Body of pancreas (tissue), 4 donors: ENCODE results near the gene BPTF. TPM values are rescaled to one million over a fixed set of nuclear protein-coding genes. Genes with fewer than 3 reads are reported as not detected.
"Not testable (repeated sequence)": the region's sequence is repeated elsewhere in the genome, so short reads cannot be mapped to it uniquely, and the experiment has no call there.

Experiments used
- ATAC-seq: fragments of 150-250 bp; one replicate; pipeline ENCODE4 v1.9.1; 2016
- DNase-seq, 4 donors: peaks; one replicate each; pipeline ENCODE4 v3.0.0-alpha.2; 2019
- H3K27ac ChIP-seq, 4 donors: fragments of 200-600 bp; sonication (generic); 1 replicate in 3 of 4; 2 replicates in 1 of 4; pipeline versions ENCODE4 v1.5.1 to v1.6.1; 2016 to 2019; ENCODE audit warnings: mild to moderate bottlenecking in 1 of 4, mixed read lengths in 1 of 4, moderate library complexity in 1 of 4
- H3K27me3 ChIP-seq, 2 donors: fragments of 200-600 bp; sonication (generic); one replicate each; pipeline ENCODE4 v1.6.0; 2016; ENCODE audit warnings: mild to moderate bottlenecking in 1 of 2
- H3K36me3 ChIP-seq, 2 donors: fragments of 200-600 bp; sonication (generic); replicated peaks in 1 of 2; 2 replicates each; pipeline ENCODE4 v1.5.1; 2016; ENCODE audit warnings: low read depth in 2 of 2; ENCODE audit not compliant: insufficient read depth in 1 of 2
- H3K4me1 ChIP-seq: fragments of 200-600 bp; sonication (generic); one replicate; pipeline ENCODE4 v1.6.0; 2016
- H3K4me3 ChIP-seq, 2 donors: fragments of 200-600 bp; sonication (generic); 1 replicate in 1 of 2; 2 replicates in 1 of 2; pipeline ENCODE4 v1.5.1; 2016 to 2019
- H3K9me3 ChIP-seq, 3 donors: fragments of 200-600 bp; sonication (generic); 1 replicate in 2 of 3; 2 replicates in 1 of 3; pipeline ENCODE4 v1.5.1; 2016
- CTCF ChIP-seq, 7 experiments: fragments of 450-650 bp in 4 of 7; fragments of 200-600 bp in 3 of 7; sonication (generic) in 3 of 7; IDR thresholded peaks; one replicate each; pipeline ENCODE4 v1.5.1; 2016 to 2019; ENCODE audit warnings: antibody characterized with exemption in 7 of 7
- POLR2A ChIP-seq, 3 donors: fragments of 450-650 bp; IDR thresholded peaks; one replicate each; pipeline ENCODE4 v1.6.1; 2016; ENCODE audit warnings: antibody characterized with exemption in 3 of 3, mild to moderate bottlenecking in 2 of 3
- WGBS, 2 donors: methylation state at CpG; one replicate each; pipeline ENCODE4 v1.1.5; 2017; 5-methylcytosine and 5-hydroxymethylcytosine counted together
- intact Hi-C: fragments of 100-400 bp; cut with DNase I; formaldehyde crosslinking; loops from one replicate; pipeline ENCODE4 v1.15.1; 2023
- total RNA-seq, 2 donors: library from RNA; depleted of rRNA; stranded (reverse); fragments of >200 nt; gene quantifications; one replicate each; pipeline ENCODE4 v1.1.0, GENCODE V29; 2016

Gene BPTF
- total RNA-seq, 2 donors from 2014 or later, result 44.6 to 74.5 TPM

DNA sequence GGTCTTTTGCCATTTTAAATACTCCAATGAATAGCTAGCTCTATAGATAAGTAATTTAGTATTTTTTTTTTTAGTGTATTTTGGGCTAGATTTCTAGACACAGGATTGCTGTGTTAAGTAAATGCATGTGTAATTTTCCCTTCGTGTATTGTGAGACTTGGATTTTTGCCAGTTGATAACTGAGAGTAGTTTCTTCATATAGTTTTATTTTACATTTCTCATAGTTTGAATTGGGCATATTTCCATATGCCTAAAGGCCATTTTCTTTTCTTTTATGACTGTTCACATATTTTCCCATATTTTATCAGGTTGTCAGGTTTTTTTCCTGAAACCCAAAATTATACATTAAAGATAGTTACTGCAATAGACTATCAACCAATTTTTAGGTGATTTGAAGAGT lies 59.4 kb downstream of the BPTF start:
- no peak for TF ChIP-seq POLR2A (IDR thresholded peaks at IDR 0.05)
- TF ChIP-seq CTCF (IDR thresholded peaks at IDR 0.05), result no peak
- peaks cover 0 to 3% of the 10 kb centered on the region in 2 donors for H3K36me3 ChIP-seq
- intact Hi-C loops, result no loop called here
- H3K27ac ChIP-seq, result no peak overlapping the region
- no peaks in the 10 kb centered on the region for H3K9me3 ChIP-seq
- peaks cover 3% of the 10 kb centered on the region for H3K4me1 ChIP-seq
- 25 to 29% methylated on average over 1 of the region's 1 CpG for WGBS, 2 donors
- DNase-seq (no peak), ATAC-seq (no peak)
- no peak overlapping the region for H3K4me3 ChIP-seq
- H3K27me3 ChIP-seq, result no peaks in the 10 kb centered on the region

GRCh38 chr17:67891481-67892119 lies 66.3 kb downstream of the BPTF start:
- intact Hi-C loops, result no loop called here
- peak in 3 of 4 donors; percentile 23 to 38 (median 24) for DNase-seq
- Histone ChIP-seq H3K4me3 (no peak overlapping the region), H3K27ac (no peak overlapping the region), H3K4me1 (no peaks in the 10 kb centered on the region), H3K36me3 (peaks cover 0 to 7% of the 10 kb centered on the region in 2 donors), H3K9me3 (peaks cover 0 to 3% (median 0%) of the 10 kb centered on the region in 3 donors), H3K27me3 (no peaks in the 10 kb centered on the region)
- peak in 4 of 7 experiments; percentile 13 to 28 (median 24) for TF ChIP-seq CTCF (IDR thresholded peaks at IDR 0.05)
- TF ChIP-seq POLR2A (IDR thresholded peaks at IDR 0.05), result no peak
- no peak for ATAC-seq
- 27 to 30% methylated on average over 6 of the region's 6 CpGs for WGBS, 2 donors

GRCh38 chr17:67902511-67903231 lies 77.4 kb downstream of the BPTF start:
- H3K27ac ChIP-seq, result no peak overlapping the region
- intact Hi-C loops, result no loop called here
- DNase-seq (no peak), ATAC-seq (no peak)
- H3K36me3 ChIP-seq, result peaks cover 11 to 12% of the 10 kb centered on the region in 2 donors
- H3K27me3 ChIP-seq, result no peaks in the 10 kb centered on the region
- no peak overlapping the region for H3K4me3 ChIP-seq
- no peaks in the 10 kb centered on the region for H3K9me3 ChIP-seq
- 89 to 90% methylated on average over 12 of the region's 12 CpGs for WGBS, 2 donors
- TF ChIP-seq POLR2A (IDR thresholded peaks at IDR 0.05) (no peak), CTCF (IDR thresholded peaks at IDR 0.05) (no peak)
- no peaks in the 10 kb centered on the region for H3K4me1 ChIP-seq

GRCh38 chr17:67905298-67905697 lies 80.0 kb downstream of the BPTF start:
- intact Hi-C loops, result not testable (repeated sequence)
- WGBS, 2 donors, result 68 to 70% methylated on average over 2 of the region's 2 CpGs

DNA sequence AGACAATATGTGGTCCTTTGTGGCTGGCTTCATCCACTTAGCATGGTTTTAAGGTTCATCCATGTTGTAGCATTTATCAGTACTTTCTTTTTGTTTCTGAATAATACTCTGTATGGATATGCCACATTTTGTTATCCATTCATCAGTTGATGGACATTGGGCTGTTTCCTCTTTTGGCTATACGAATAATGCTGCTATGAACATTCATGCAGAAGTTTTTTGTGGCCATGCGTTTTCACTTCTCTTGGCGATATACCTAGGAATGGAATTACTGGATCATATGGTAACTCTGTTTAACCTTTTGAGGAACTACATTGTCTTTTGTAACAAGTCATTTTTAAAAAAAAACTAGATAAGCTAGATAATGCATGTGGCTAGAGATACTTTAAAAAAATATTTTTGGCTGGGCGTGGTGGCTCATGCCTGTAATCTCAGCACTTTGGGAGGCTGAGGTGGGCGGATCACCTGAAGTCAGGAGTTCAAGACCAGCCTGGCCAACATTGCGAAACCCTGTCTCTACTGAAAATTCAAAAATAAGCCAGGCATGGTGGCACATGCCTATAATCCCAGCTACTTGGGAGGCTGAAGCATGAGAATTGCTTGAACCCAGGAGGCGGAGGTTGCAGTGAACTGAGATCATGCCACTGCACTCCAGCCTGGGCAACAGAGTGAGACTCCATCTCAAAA lies 85.0 kb downstream of the BPTF start:
- H3K27ac ChIP-seq, DNase-seq, intact Hi-C loops, H3K4me3 ChIP-seq, H3K9me3 ChIP-seq, ATAC-seq, H3K27me3 ChIP-seq, H3K4me1 ChIP-seq: not testable (repeated sequence)
- peaks cover 4 to 19% of the 10 kb centered on the region in 2 donors for H3K36me3 ChIP-seq
- 93 to 96% methylated on average over 7 of the region's 7 CpGs for WGBS, 2 donors

More at GRCh38 chr17:67905298-67905697, 80.0 kb downstream of the BPTF start:
- H3K4me3 ChIP-seq, H3K4me1 ChIP-seq, DNase-seq, H3K27ac ChIP-seq, ATAC-seq, H3K9me3 ChIP-seq, H3K27me3 ChIP-seq: not testable (repeated sequence)
- peaks cover 11 to 12% of the 10 kb centered on the region in 2 donors for H3K36me3 ChIP-seq
